GM23338 (cell line): ENCODE data around the gene CADM4.
"Not testable (repeated sequence)": the region's sequence is repeated elsewhere in the genome, so short reads cannot be mapped to it uniquely, and the experiment has no call there.

Experiments
- CREB1 ChIP-seq: fragments of 250-450 bp; sonication (Bioruptor Pico); IDR thresholded peaks from 2 replicates; pipeline ENCODE4 v1.5.0; 2020; ENCODE audit warnings: low read depth, mild to moderate bottlenecking, moderate library complexity
- ETS1 ChIP-seq: IDR thresholded peaks from 2 replicates; pipeline ENCODE4 v1.6.1; 2016; ENCODE audit warnings: antibody characterized with exemption
- EZH2 ChIP-seq: fragments of 200-600 bp; sonication (generic); IDR thresholded peaks from one replicate; pipeline ENCODE4 v1.8.0; 2017; ENCODE audit warnings: antibody characterized with exemption, mild to moderate bottlenecking, low read depth; ENCODE audit not compliant: unreplicated experiment
- EZH2phosphoT487 ChIP-seq: fragments of 200-600 bp; sonication (generic); IDR thresholded peaks from one replicate; pipeline ENCODE4 v1.8.1; 2018; ENCODE audit warnings: antibody characterized with exemption; ENCODE audit not compliant: unreplicated experiment
- REST ChIP-seq: IDR thresholded peaks from one replicate; pipeline ENCODE4 v1.6.1; 2018; ENCODE audit warnings: antibody characterized with exemption; ENCODE audit not compliant: unreplicated experiment
- TF ChIP-seq, protein P1 (sequence below), 2 experiments: fragments of 200-600 bp in 1 of 2; sonication (generic) in 1 of 2; conservative IDR thresholded peaks; 2 replicates each; pipeline versions ENCODE4 v1.5.1 to v1.6.1; 2016 to 2017; ENCODE audit warnings: antibody characterized with exemption in 2 of 2, low read depth in 2 of 2, mild to moderate bottlenecking in 2 of 2, moderate library complexity in 1 of 2

DNA sequence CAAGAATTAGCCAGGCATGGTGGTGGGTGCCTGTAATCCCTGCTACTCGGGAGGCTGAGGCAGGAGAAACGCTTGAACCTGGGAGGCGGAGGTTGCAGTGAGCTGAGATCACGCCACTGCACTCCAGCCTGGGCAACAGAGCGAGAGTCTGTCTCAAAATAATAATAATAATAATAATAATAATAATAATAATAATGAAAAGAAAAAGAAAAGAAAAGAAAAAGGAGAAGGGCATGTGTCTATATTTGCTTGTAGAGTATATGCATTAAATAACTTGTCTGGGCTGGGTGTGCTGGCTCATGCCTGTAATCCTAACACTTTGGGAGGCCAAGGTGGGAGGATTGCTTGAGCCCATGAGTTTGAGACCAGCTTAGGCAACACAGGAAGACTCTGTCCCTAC lies 42.6 kb upstream of the CADM4 start:
- not testable (repeated sequence) for TF ChIP-seq REST; EZH2; ETS1; CREB1 (CRISPR knock-in tag); EZH2phosphoT487
- TF ChIP-seq, protein P1, sequence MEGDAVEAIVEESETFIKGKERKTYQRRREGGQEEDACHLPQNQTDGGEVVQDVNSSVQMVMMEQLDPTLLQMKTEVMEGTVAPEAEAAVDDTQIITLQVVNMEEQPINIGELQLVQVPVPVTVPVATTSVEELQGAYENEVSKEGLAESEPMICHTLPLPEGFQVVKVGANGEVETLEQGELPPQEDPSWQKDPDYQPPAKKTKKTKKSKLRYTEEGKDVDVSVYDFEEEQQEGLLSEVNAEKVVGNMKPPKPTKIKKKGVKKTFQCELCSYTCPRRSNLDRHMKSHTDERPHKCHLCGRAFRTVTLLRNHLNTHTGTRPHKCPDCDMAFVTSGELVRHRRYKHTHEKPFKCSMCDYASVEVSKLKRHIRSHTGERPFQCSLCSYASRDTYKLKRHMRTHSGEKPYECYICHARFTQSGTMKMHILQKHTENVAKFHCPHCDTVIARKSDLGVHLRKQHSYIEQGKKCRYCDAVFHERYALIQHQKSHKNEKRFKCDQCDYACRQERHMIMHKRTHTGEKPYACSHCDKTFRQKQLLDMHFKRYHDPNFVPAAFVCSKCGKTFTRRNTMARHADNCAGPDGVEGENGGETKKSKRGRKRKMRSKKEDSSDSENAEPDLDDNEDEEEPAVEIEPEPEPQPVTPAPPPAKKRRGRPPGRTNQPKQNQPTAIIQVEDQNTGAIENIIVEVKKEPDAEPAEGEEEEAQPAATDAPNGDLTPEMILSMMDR (conservative IDR thresholded peaks at IDR 0.05; ENCODE audit: low read depth in 2 of 2), result not testable (repeated sequence)
